Bronchus fibroblast of lung (primary cell): Measurements from ENCODE around the gene GPRC5A. TPM values are rescaled to one million over a fixed set of nuclear protein-coding genes. Genes with fewer than 3 reads are reported as not detected.

Experiments
- total RNA-seq: library from RNA; depleted of rRNA; stranded (reverse); fragments of >200 nt; gene quantifications from 2 replicates; pipeline ENCODE4 v1.2.3, GENCODE V29; 2015

The GPRC5A gene, protein sequence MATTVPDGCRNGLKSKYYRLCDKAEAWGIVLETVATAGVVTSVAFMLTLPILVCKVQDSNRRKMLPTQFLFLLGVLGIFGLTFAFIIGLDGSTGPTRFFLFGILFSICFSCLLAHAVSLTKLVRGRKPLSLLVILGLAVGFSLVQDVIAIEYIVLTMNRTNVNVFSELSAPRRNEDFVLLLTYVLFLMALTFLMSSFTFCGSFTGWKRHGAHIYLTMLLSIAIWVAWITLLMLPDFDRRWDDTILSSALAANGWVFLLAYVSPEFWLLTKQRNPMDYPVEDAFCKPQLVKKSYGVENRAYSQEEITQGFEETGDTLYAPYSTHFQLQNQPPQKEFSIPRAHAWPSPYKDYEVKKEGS
- total RNA-seq, result 6.1 and 7.4 TPM in 2 replicates

GRCh38 chr12:12891080-12891880 is at the start of gene GPRC5A:
Gene GPRC5A (plus strand): TSS chr12:12891562. CDS start chr12:12908250, 16,688 bp downstream.

GRCh38 chr12:12952036-12952435 is 60.7 kb downstream of the GPRC5A start, which contains the start of gene GPRC5D:
Gene GPRC5D (minus strand): TSS chr12:12952170. CDS start chr12:12950384, 1,786 bp downstream.

Other genes with a start within 250 kb of the GPRC5A start
- 0.50 and 0.89 TPM in 2 replicates for gene GPR19, start 195.4 kb upstream of the GPRC5A start, total RNA-seq
- gene CDKN1B, start 174.2 kb upstream of the GPRC5A start, total RNA-seq, result 32.4 and 33.8 TPM in 2 replicates
- gene APOLD1, start 105.9 kb upstream of the GPRC5A start, total RNA-seq, result 4.6 and 7.1 TPM in 2 replicates
- gene DDX47, start 78.2 kb upstream of the GPRC5A start, total RNA-seq, result 61.2 and 62.5 TPM in 2 replicates
- not detected in 2 replicates for gene GPRC5D, start 60.6 kb downstream of the GPRC5A start, total RNA-seq
- 14.6 and 19.0 TPM in 2 replicates for gene HEBP1, start 108.7 kb downstream of the GPRC5A start, total RNA-seq
- gene FAM234B, start 152.8 kb downstream of the GPRC5A start, total RNA-seq, result 4.6 and 5.0 TPM in 2 replicates
- 0.34 and 1.5 TPM in 2 replicates for gene GSG1, start 212.1 kb downstream of the GPRC5A start, total RNA-seq